Fibroblast of mammary gland (primary cell): ENCODE results near the gene SIM2.

ENCODE experiments used
- DNase-seq: peaks from one replicate; pipeline ENCODE4 v3.0.0-alpha.2; 2010; ENCODE audit warnings: low read depth
- H3K4me3 ChIP-seq: 2 replicates; pipeline ENCODE4 v1.5.1; 2011; ENCODE audit warnings: low read depth, mild to moderate bottlenecking, low read length, moderate library complexity; ENCODE audit not compliant: control insufficient read depth
- CTCF ChIP-seq: conservative IDR thresholded peaks from 2 replicates; pipeline ENCODE4 v1.5.1; 2011; ENCODE audit warnings: low read depth, low read length, inconsistent platforms; ENCODE audit not compliant: control insufficient read depth, insufficient read depth

Gene SIM2

GRCh38 chr21:36724660-36725059, 25.7 kb downstream of the SIM2 start:
- H3K4me3 ChIP-seq, result no peak overlapping the region
- no peak for TF ChIP-seq CTCF
- no peak for DNase-seq

DNA sequence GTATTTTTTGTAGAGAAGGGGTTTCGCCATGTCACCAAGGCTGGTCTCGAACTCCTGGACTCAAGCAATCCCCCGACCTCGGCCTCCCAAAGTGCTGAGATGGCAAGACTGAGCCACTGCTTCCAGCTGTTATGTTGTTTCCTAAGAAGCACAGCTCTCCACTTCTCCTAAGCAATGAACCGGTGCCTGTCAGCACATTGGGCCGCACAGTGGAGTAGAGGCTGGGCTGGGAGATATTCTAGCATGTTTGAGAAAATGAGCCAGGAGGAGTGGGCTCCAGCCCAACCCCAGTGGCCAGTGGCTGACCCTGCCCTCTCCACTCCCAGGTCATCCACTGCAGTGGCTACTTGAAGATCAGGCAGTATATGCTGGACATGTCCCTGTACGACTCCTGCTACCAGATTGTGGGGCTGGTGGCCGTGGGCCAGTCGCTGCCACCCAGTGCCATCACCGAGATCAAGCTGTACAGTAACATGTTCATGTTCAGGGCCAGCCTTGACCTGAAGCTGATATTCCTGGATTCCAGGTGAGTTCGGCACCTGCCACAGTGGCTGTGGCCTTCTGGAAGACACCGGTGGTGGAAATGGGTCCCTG, 27.0 kb downstream of the SIM2 start:
- no peak for TF ChIP-seq CTCF
- no peak for DNase-seq

DNA sequence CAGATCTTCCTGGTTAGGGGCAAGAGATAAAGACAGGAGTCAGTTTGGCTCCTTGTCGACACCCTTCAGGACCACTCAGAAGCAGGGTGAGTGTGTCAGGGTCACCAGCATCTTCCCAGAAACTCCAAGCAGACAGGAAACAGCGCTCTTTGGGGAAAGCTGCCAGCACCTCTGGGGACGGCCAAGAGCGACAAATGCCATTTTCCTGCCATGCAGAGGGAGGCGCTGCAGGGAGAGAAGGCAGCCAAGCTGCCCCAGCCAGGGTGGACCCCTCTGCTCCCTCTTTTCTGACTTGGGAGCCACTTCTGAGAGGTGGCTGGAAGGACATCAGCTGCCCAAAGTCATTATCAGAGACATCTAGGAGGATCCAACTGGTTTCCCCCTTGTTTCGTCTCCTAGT, 29.0 kb downstream of the SIM2 start:
- H3K4me3 ChIP-seq, result no peak overlapping the region
- no peak for DNase-seq
- TF ChIP-seq CTCF, result no peak

More for the DNA sequence above, 27.0 kb downstream of the SIM2 start:
- no peak overlapping the region for H3K4me3 ChIP-seq

GRCh38 chr21:36728371-36729111, 29.6 kb downstream of the SIM2 start:
- DNase-seq, result no peak
- H3K4me3 ChIP-seq, result no peak overlapping the region
- no peak for TF ChIP-seq CTCF

GRCh38 chr21:36729310-36729970, 30.5 kb downstream of the SIM2 start:
- DNase-seq, result no peak
- no peak for TF ChIP-seq CTCF

GRCh38 chr21:36730291-36731281, 31.7 kb downstream of the SIM2 start:
- no peak for DNase-seq
- TF ChIP-seq CTCF, result no peak
- no peak overlapping the region for H3K4me3 ChIP-seq

More at GRCh38 chr21:36729310-36729970, 30.5 kb downstream of the SIM2 start:
- no peak overlapping the region for H3K4me3 ChIP-seq
